Endothelial cell of umbilical vein (primary cell): ENCODE results near the gene PGRMC2. TPM values are rescaled to one million over a fixed set of nuclear protein-coding genes. Genes with fewer than 3 reads are reported as not detected.

ENCODE experiments used
- BruUV-seq: library from RNA; stranded (reverse); fragments of 400-500 nt; replicated peaks from 2 replicates; lab custom pipeline; 2021; lab: Mats Ljungman, UMichigan
- CTCF ChIA-PET: fragments of 300-600, 350-600 bp; sonication (Branson Sonifier 250); formaldehyde crosslinking; loops from one replicate; lab custom pipeline; 2021; ENCODE audit warnings: antibody characterized with exemption, inconsistent platforms; lab: Charles Lee
- POLR2A ChIA-PET: fragments of 300-600, 350-600 bp; sonication (Branson Sonifier 250); formaldehyde crosslinking; loops from one replicate; lab custom pipeline; 2021; ENCODE audit warnings: antibody characterized with exemption, inconsistent platforms; lab: Charles Lee
- DNase-seq: peaks from one replicate; pipeline ENCODE4 v3.0.0-alpha.2; 2011; ENCODE audit warnings: low read depth, low spot score
- FAIRE-seq: peaks from 2 replicates; lab custom pipeline; 2011; peaks lifted over from hg19 to GRCh38; lab: Jason Lieb, UNC
- H2AFZ ChIP-seq: 2 replicates; pipeline ENCODE4 v1.6.0; 2012; ENCODE audit warnings: low read depth, low read length, control low read depth, inconsistent platforms
- H3K27ac ChIP-seq: 2 replicates; pipeline ENCODE4 v1.5.1; 2011; ENCODE audit warnings: low read depth, mild to moderate bottlenecking, control low read depth, low read length, moderate library complexity; ENCODE audit not compliant: insufficient read depth
- H3K27me3 ChIP-seq, 2 experiments: 2 replicates each; pipeline versions ENCODE4 v1.6.0 to v1.6.1; 2011; ENCODE audit warnings: low read length in 2 of 2, mixed read lengths in 1 of 2; ENCODE audit not compliant: control insufficient read depth in 2 of 2, insufficient read depth in 2 of 2
- H3K36me3 ChIP-seq, 2 experiments: 2 replicates in 1 of 2; 3 replicates in 1 of 2; pipeline ENCODE4 v1.5.1; 2011; ENCODE audit warnings: low read length in 2 of 2, mild to moderate bottlenecking in 1 of 2, moderate library complexity in 1 of 2; ENCODE audit not compliant: control insufficient read depth in 2 of 2, insufficient read depth in 2 of 2; ENCODE audit errors: extremely low read depth in 1 of 2
- H3K4me1 ChIP-seq: 3 replicates; pipeline ENCODE4 v1.5.1; 2011; ENCODE audit warnings: mild to moderate bottlenecking, low read length; ENCODE audit not compliant: control insufficient read depth, insufficient read depth; ENCODE audit errors: extremely low read depth
- H3K4me2 ChIP-seq: 2 replicates; pipeline ENCODE4 v1.6.1; 2011; ENCODE audit warnings: low read length, control low read depth, mixed read lengths; ENCODE audit not compliant: insufficient read depth
- H3K4me3 ChIP-seq, 3 experiments: fragments of 200-600 bp in 1 of 3; sonication (generic), shearing (Covaris generic) in 1 of 3; replicated peaks in 1 of 3; 2 replicates each; pipeline ENCODE4 v1.5.1; 2011 to 2016; ENCODE audit warnings: control low read depth in 3 of 3, low read length in 3 of 3, mild to moderate bottlenecking in 2 of 3, inconsistent platforms in 1 of 3, low read depth in 1 of 3, moderate library complexity in 1 of 3; ENCODE audit not compliant: insufficient read depth in 1 of 3
- H3K79me2 ChIP-seq: 2 replicates; pipeline ENCODE4 v1.6.0; 2012; ENCODE audit warnings: low read length, inconsistent platforms; ENCODE audit not compliant: control insufficient read depth, insufficient read depth
- H3K9ac ChIP-seq: replicated peaks from 2 replicates; pipeline ENCODE3; 2011; ENCODE audit warnings: low read length, control low read depth; ENCODE audit not compliant: insufficient read depth; ENCODE audit errors: extremely low read depth
- H3K9me1 ChIP-seq: replicated peaks from 3 replicates; pipeline ENCODE4 v1.6.0; 2011; ENCODE audit warnings: mild to moderate bottlenecking, low read length; ENCODE audit not compliant: control insufficient read depth, insufficient read depth; ENCODE audit errors: extremely low read depth
- H3K9me3 ChIP-seq: replicated peaks from 2 replicates; pipeline ENCODE4 v1.5.1; 2012; ENCODE audit warnings: low read length, inconsistent platforms; ENCODE audit not compliant: control insufficient read depth, insufficient read depth
- H4K20me1 ChIP-seq: replicated peaks from 2 replicates; pipeline ENCODE3; 2011; ENCODE audit warnings: mild to moderate bottlenecking, low read length; ENCODE audit not compliant: control insufficient read depth, insufficient read depth; ENCODE audit errors: extremely low read depth
- CTCF ChIP-seq, 2 donors: IDR thresholded peaks; 1 replicate in 1 of 2; 2 replicates in 1 of 2; pipeline ENCODE4 v1.5.1; 2011; ENCODE audit warnings: low read length in 2 of 2, mild to moderate bottlenecking in 2 of 2, moderate library complexity in 2 of 2, control low read depth in 1 of 2, inconsistent platforms in 1 of 2, low read depth in 1 of 2; ENCODE audit not compliant: insufficient read depth in 1 of 2; ENCODE audit errors: extremely low read depth in 1 of 2
- EZH2 ChIP-seq: IDR thresholded peaks from 2 replicates; pipeline ENCODE4 v1.6.1; 2012; ENCODE audit warnings: borderline replicate concordance, low read depth, mild to moderate bottlenecking, moderate library complexity, low read length, inconsistent platforms; ENCODE audit not compliant: severe bottlenecking
- FOS ChIP-seq: IDR thresholded peaks from 2 replicates; pipeline ENCODE4 v1.6.1; 2011; ENCODE audit warnings: mild to moderate bottlenecking, low read length, moderate library complexity, borderline replicate concordance; ENCODE audit not compliant: insufficient read depth
- GATA2 ChIP-seq: IDR thresholded peaks from 2 replicates; pipeline ENCODE4 v1.7.0; 2011; ENCODE audit warnings: low read depth, mild to moderate bottlenecking, moderate library complexity, mixed read lengths, low read length; ENCODE audit not compliant: insufficient read length, insufficient read depth
- JUN ChIP-seq: IDR thresholded peaks from 2 replicates; pipeline ENCODE4 v1.6.1; 2011; ENCODE audit warnings: borderline replicate concordance, low read depth; ENCODE audit not compliant: insufficient read length, insufficient read depth
- MAX ChIP-seq: IDR thresholded peaks from 2 replicates; pipeline ENCODE4 v1.6.1; 2011; ENCODE audit not compliant: insufficient read depth, insufficient read length
- MYC ChIP-seq: IDR thresholded peaks from one replicate; pipeline ENCODE4 v1.6.1; 2011; ENCODE audit warnings: mild to moderate bottlenecking, low read depth, low read length
- POLR2A ChIP-seq: IDR thresholded peaks from 2 replicates; pipeline ENCODE4 v1.6.1; 2012; ENCODE audit warnings: low read depth, mild to moderate bottlenecking, control low read depth, low read length
- POLR2AphosphoS5 ChIP-seq: IDR thresholded peaks from 2 replicates; pipeline ENCODE4 v1.6.1; 2012; ENCODE audit warnings: low read depth, mild to moderate bottlenecking, control low read depth, low read length, moderate library complexity; ENCODE audit not compliant: insufficient read depth
- dilution Hi-C: fragments of 300-500 bp; cut with MboI; formaldehyde crosslinking; loops from one replicate; pipeline ENCODE4 v1.15.0; 2019; ENCODE audit warnings: low sequenced_read_pairs; ENCODE audit not compliant: extremely low pct_ligation_motif_present
- intact Hi-C: fragments of 100-400 bp; cut with micrococcal nuclease; formaldehyde crosslinking; loops from one replicate; pipeline ENCODE4 v1.10.0; 2022
- polyA plus RNA-seq, 4 experiments: library from polyadenylated mRNA; depleted of rRNA in 3 of 4; stranded (reverse) in 3 of 4; unstranded in 1 of 4; fragments of >200 nt; gene quantifications; 2 replicates each; pipeline versions ENCODE4 v1.2.1 to v1.2.3, GENCODE V29; 2011 to 2012; ENCODE audit warnings: missing spikeins in 1 of 4
- total RNA-seq: library from RNA; stranded (reverse); gene quantifications from 2 replicates; pipeline ENCODE4 v1.2.3, GENCODE V29; 2021

The PGRMC2 gene
- total and polyA plus RNA-seq, 2 donors (not counting 3 experiments of a cell fraction or from before 2014, with no cell fraction given): 10.1 to 63.4 TPM

GRCh38 chr4:128268970-128269369 is 18.6 kb downstream of the PGRMC2 start:
- H3K9ac ChIP-seq: no peak overlapping the region
- no peaks in the 10 kb centered on the region for H3K9me1 ChIP-seq
- H3K4me2 ChIP-seq: no peak overlapping the region
- H2AFZ ChIP-seq: no peak overlapping the region
- ChIA-PET CTCF (no interaction called here), POLR2A (no interaction called here)
- H3K36me3 ChIP-seq: peaks cover 3 to 18% of the 10 kb centered on the region in 2 experiments
- DNase-seq: no peak
- intact Hi-C loops: no loop called here
- no peak overlapping the region for H3K4me3 ChIP-seq
- no peaks in the 10 kb centered on the region for H3K27me3 ChIP-seq
- H3K27ac ChIP-seq: no peak overlapping the region
- no peak for TF ChIP-seq EZH2
- TF ChIP-seq FOS: no peak
- TF ChIP-seq MYC: no peak
- no peak for TF ChIP-seq CTCF (IDR thresholded peaks at IDR 0.05; ENCODE audit: extremely low read depth in 1 of 2, insufficient read depth in 1 of 2, low read depth in 1 of 2, low read length in 2 of 2)
- no peak for TF ChIP-seq POLR2AphosphoS5
- TF ChIP-seq POLR2A: no peak
- TF ChIP-seq GATA2: no peak
- TF ChIP-seq MAX: no peak
- no peak for TF ChIP-seq JUN
- no peaks in the 10 kb centered on the region for H4K20me1 ChIP-seq
- no peaks in the 10 kb centered on the region for H3K9me3 ChIP-seq
- dilution Hi-C loops: no loop called here
- H3K79me2 ChIP-seq: peaks cover 6% of the 10 kb centered on the region
- H3K4me1 ChIP-seq: no peaks in the 10 kb centered on the region
- BruUV-seq: no TSS peak
- FAIRE-seq: no peak
